Mononuclear cell (primary cell): ENCODE data around the gene TCF7L2. TPM values are rescaled to one million over a fixed set of nuclear protein-coding genes. Genes with fewer than 3 reads are reported as not detected.

Experiments
- H3K27me3 ChIP-seq: 2 replicates; pipeline ENCODE4 v1.6.0; 2011; ENCODE audit warnings: low read length, control low read depth; ENCODE audit not compliant: insufficient read depth
- H3K4me1 ChIP-seq: 2 replicates; pipeline ENCODE4 v1.5.1; 2011; ENCODE audit warnings: mild to moderate bottlenecking, low read length, control low read depth; ENCODE audit not compliant: insufficient read depth
- H3K4me3 ChIP-seq: 2 replicates; pipeline ENCODE4 v1.5.1; 2011; ENCODE audit warnings: mild to moderate bottlenecking, low read length, moderate library complexity
- H3K9me3 ChIP-seq: 2 replicates; pipeline ENCODE4 v1.5.1; 2011; ENCODE audit warnings: low read depth, mild to moderate bottlenecking, control low read depth, low read length
- total RNA-seq: library from RNA; depleted of rRNA; stranded (reverse); fragments of >200 nt; gene quantifications from one replicate; pipeline ENCODE4 v1.2.3, GENCODE V29; 2012

Gene TCF7L2
- total RNA-seq, 1 donor = 8.1 TPM

GRCh38 chr10:112953174-112954159 lies 3.4 kb downstream of the TCF7L2 start:
- peaks cover 34% of the 10 kb centered on the region for H3K27me3 ChIP-seq
- H3K4me3 ChIP-seq = peak overlapping the region; percentile 65
- no peaks in the 10 kb centered on the region for H3K9me3 ChIP-seq
- peaks cover 38% of the 10 kb centered on the region for H3K4me1 ChIP-seq

GRCh38 chr10:112954974-112955581 lies 5.0 kb downstream of the TCF7L2 start:
- peaks cover 30% of the 10 kb centered on the region for H3K4me1 ChIP-seq
- peaks cover 29% of the 10 kb centered on the region for H3K27me3 ChIP-seq
- no peaks in the 10 kb centered on the region for H3K9me3 ChIP-seq
- no peak overlapping the region for H3K4me3 ChIP-seq

- peaks cover 29% of the 10 kb centered on the region for H3K27me3 ChIP-seq
These were observed 5.8 kb downstream of the TCF7L2 start for GRCh38 chr10:112955582-112956421.

GRCh38 chr10:112956631-112957350 lies 6.7 kb downstream of the TCF7L2 start:
- H3K27me3 ChIP-seq = peaks cover 29% of the 10 kb centered on the region
- peaks cover 30% of the 10 kb centered on the region for H3K4me1 ChIP-seq
- no peak overlapping the region for H3K4me3 ChIP-seq
- H3K9me3 ChIP-seq = no peaks in the 10 kb centered on the region

More at GRCh38 chr10:112955582-112956421, 5.8 kb downstream of the TCF7L2 start:
- Histone ChIP-seq H3K4me1 (peaks cover 30% of the 10 kb centered on the region), H3K9me3 (no peaks in the 10 kb centered on the region), H3K4me3 (no peak overlapping the region)

GRCh38 chr10:112957640-112958092 lies 7.6 kb downstream of the TCF7L2 start:
- Histone ChIP-seq H3K4me3 (no peak overlapping the region), H3K9me3 (no peaks in the 10 kb centered on the region), H3K27me3 (peaks cover 29% of the 10 kb centered on the region), H3K4me1 (peaks cover 21% of the 10 kb centered on the region)

- peaks cover 23% of the 10 kb centered on the region for H3K27me3 ChIP-seq
- peaks cover 14% of the 10 kb centered on the region for H3K4me1 ChIP-seq
- H3K4me3 ChIP-seq = no peak overlapping the region
- H3K9me3 ChIP-seq = no peaks in the 10 kb centered on the region
These were observed 8.4 kb downstream of the TCF7L2 start for GRCh38 chr10:112958275-112958995.

- Histone ChIP-seq H3K27me3 (peaks cover 14% of the 10 kb centered on the region), H3K9me3 (no peaks in the 10 kb centered on the region), H3K4me1 (peaks cover 21% of the 10 kb centered on the region), H3K4me3 (no peak overlapping the region)
These were observed 9.3 kb downstream of the TCF7L2 start for GRCh38 chr10:112959207-112959838.

GRCh38 chr10:112960151-112960681 lies 10.2 kb downstream of the TCF7L2 start:
- Histone ChIP-seq H3K27me3 (peaks cover 5% of the 10 kb centered on the region), H3K4me3 (no peak overlapping the region), H3K9me3 (no peaks in the 10 kb centered on the region), H3K4me1 (peaks cover 20% of the 10 kb centered on the region)

- no peak overlapping the region for H3K4me3 ChIP-seq
- H3K27me3 ChIP-seq = no peaks in the 10 kb centered on the region
- H3K9me3 ChIP-seq = no peaks in the 10 kb centered on the region
- peaks cover 7% of the 10 kb centered on the region for H3K4me1 ChIP-seq
These were observed 11.6 kb downstream of the TCF7L2 start for GRCh38 chr10:112961609-112962008.

- no peaks in the 10 kb centered on the region for H3K27me3 ChIP-seq
- H3K4me1 ChIP-seq = peaks cover 7% of the 10 kb centered on the region
These were observed 12.3 kb downstream of the TCF7L2 start for GRCh38 chr10:112962343-112962742.

GRCh38 chr10:112963835-112964234 lies 13.8 kb downstream of the TCF7L2 start:
- H3K27me3 ChIP-seq = no peaks in the 10 kb centered on the region
- H3K9me3 ChIP-seq = no peaks in the 10 kb centered on the region
- peaks cover 7% of the 10 kb centered on the region for H3K4me1 ChIP-seq
- no peak overlapping the region for H3K4me3 ChIP-seq

More at GRCh38 chr10:112962343-112962742, 12.3 kb downstream of the TCF7L2 start:
- Histone ChIP-seq H3K4me3 (no peak overlapping the region), H3K9me3 (no peaks in the 10 kb centered on the region)

- no peaks in the 10 kb centered on the region for H3K9me3 ChIP-seq
- no peak overlapping the region for H3K4me3 ChIP-seq
- peaks cover 7% of the 10 kb centered on the region for H3K4me1 ChIP-seq
- H3K27me3 ChIP-seq = no peaks in the 10 kb centered on the region
These were observed 14.4 kb downstream of the TCF7L2 start for GRCh38 chr10:112964482-112964881.

GRCh38 chr10:112966194-112966855 lies 16.3 kb downstream of the TCF7L2 start:
- Histone ChIP-seq H3K4me3 (no peak overlapping the region), H3K9me3 (no peaks in the 10 kb centered on the region), H3K27me3 (no peaks in the 10 kb centered on the region), H3K4me1 (peaks cover 7% of the 10 kb centered on the region)
